Small intestine (tissue), 7 donors: ENCODE measurements around the gene SDS. TPM values are rescaled to one million over a fixed set of nuclear protein-coding genes. Genes with fewer than 3 reads are reported as not detected.

Source experiments
- DNase-seq, 2 donors: peaks; one replicate each; pipeline versions ENCODE4 v3.0.0 to v3.0.0-alpha.2; 2013
- FAIRE-seq: peaks from 2 replicates; lab custom pipeline; 2012; peaks lifted over from hg19 to GRCh38; lab: Jason Lieb, UNC
- H3K27ac ChIP-seq, 3 donors: one replicate each; pipeline ENCODE4 v1.5.1; 2013; ENCODE audit warnings: low read length in 2 of 3, mild to moderate bottlenecking in 2 of 3, control low read depth in 1 of 3, inconsistent platforms in 1 of 3, low read depth in 1 of 3, moderate library complexity in 1 of 3
- H3K27me3 ChIP-seq, 3 donors: one replicate each; pipeline ENCODE4 v1.6.1; 2013; ENCODE audit warnings: low read length in 3 of 3, inconsistent platforms in 1 of 3; ENCODE audit not compliant: control insufficient read depth in 3 of 3, insufficient read depth in 3 of 3
- H3K36me3 ChIP-seq, 3 donors: one replicate each; pipeline ENCODE4 v1.6.1; 2013; ENCODE audit warnings: low read length in 3 of 3, inconsistent platforms in 1 of 3, low read depth in 1 of 3, mild to moderate bottlenecking in 1 of 3, moderate library complexity in 1 of 3; ENCODE audit not compliant: control insufficient read depth in 3 of 3, insufficient read depth in 2 of 3
- H3K4me1 ChIP-seq, 3 donors: one replicate each; pipeline ENCODE4 v1.6.1; 2013; ENCODE audit warnings: low read length in 2 of 3, inconsistent platforms in 1 of 3, low read depth in 1 of 3, mild to moderate bottlenecking in 1 of 3, moderate library complexity in 1 of 3; ENCODE audit not compliant: control insufficient read depth in 3 of 3, insufficient read depth in 2 of 3
- H3K4me3 ChIP-seq, 3 donors: one replicate each; pipeline ENCODE4 v1.5.1; 2013; ENCODE audit warnings: low read length in 3 of 3, control low read depth in 1 of 3, inconsistent platforms in 1 of 3, low read depth in 1 of 3, mild to moderate bottlenecking in 1 of 3, moderate library complexity in 1 of 3
- H3K9me3 ChIP-seq, 2 donors: one replicate each; pipeline ENCODE4 v1.6.1; 2013; ENCODE audit warnings: low read depth in 1 of 2, low read length in 1 of 2; ENCODE audit not compliant: control insufficient read depth in 2 of 2, insufficient read depth in 1 of 2
- WGBS, 3 donors: extraction: QIAGEN DNeasy Blood & Tissue Kit; methylation state at CpG; one replicate each; pipeline ENCODE4 v1.1.7; 2013; 5-methylcytosine and 5-hydroxymethylcytosine counted together
- polyA plus RNA-seq, 4 donors: library from polyadenylated mRNA; stranded (reverse) in 3 of 4; unstranded in 1 of 4; fragments of 200-250 nt in 3 of 4; fragments of 120-200 nt in 1 of 4; gene quantifications; one replicate each; pipeline versions ENCODE4 v1.2.1 to v1.2.3, GENCODE V29; 2013
- donor health status: healthy with polysubstance abuse.
- donor health status: control.
- donor health status: control.
- donor health status: Bipolar disorder and iron deficiency.
- donor health status: healthy.

Gene SDS
- polyA plus RNA-seq, 4 donors: 0.46 to 3.8 (median 1.3) TPM; not detected in 1

GRCh38 chr12:113408756-113409298 lies 5.1 kb upstream of the SDS start:
- Histone ChIP-seq H3K27me3 (no peaks in the 10 kb centered on the region), H3K27ac (no peak overlapping the region), H3K36me3 (no peaks in the 10 kb centered on the region), H3K9me3 (no peaks in the 10 kb centered on the region), H3K4me1 (no peaks in the 10 kb centered on the region), H3K4me3 (no peak overlapping the region)
- FAIRE-seq (no peak), DNase-seq (no peak)
- WGBS, 3 donors: 84 to 89% (median 85%) methylated on average over 11 of the region's 11 CpGs

DNA sequence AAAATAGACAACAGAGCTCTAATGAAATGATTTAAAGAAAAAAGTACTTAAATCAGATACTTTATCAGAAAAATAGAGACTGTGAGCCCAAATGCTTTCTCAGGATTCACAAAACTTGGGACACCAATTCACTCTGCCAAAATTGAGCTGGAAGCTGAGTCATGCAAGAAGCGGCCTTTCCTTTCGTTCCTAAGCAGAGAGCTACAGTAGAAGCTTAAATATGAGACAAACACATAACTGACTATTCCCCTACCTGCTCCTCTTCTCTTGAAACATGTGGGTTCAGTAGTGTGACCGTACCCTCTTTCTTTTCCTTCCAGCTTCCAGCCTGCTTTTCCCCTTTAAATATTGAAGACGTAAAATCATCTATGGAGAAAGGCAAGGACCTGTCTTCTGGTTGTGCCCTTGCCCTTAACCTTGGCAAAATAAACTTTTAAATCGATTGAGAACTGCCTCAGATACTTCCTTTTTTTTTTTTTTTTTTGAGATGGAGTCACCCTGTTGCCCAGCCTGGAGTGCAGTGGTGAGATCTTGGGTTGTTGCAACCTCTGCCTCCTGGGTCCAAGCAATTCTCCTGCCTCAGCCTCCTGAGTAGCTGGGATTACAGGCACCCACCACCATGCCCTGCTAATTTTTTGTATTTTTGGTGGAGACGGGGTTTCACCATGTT lies 4.4 kb upstream of the SDS start:
- no peak overlapping the region for H3K4me3 ChIP-seq
- H3K27ac ChIP-seq: no peak overlapping the region
- H3K9me3 ChIP-seq: no peaks in the 10 kb centered on the region
- no peaks in the 10 kb centered on the region for H3K27me3 ChIP-seq
- DNase-seq: no peak
- no peaks in the 10 kb centered on the region for H3K36me3 ChIP-seq
- no peak for FAIRE-seq
- H3K4me1 ChIP-seq: no peaks in the 10 kb centered on the region
- WGBS, 3 donors: 73 to 82% (median 76%) methylated on average over 6 of the region's 6 CpGs

GRCh38 chr12:113405694-113406093 lies 2.0 kb upstream of the SDS start:
- no peaks in the 10 kb centered on the region for H3K4me1 ChIP-seq
- H3K27ac ChIP-seq: no peak overlapping the region

GRCh38 chr12:113402586-113403260 lies 964 bp downstream of the SDS start:
- WGBS, 3 donors: 90 to 93% (median 91%) methylated on average over 23 of the region's 23 CpGs
- FAIRE-seq: no peak
- Histone ChIP-seq H3K4me3 (no peak overlapping the region), H3K4me1 (no peaks in the 10 kb centered on the region), H3K9me3 (no peaks in the 10 kb centered on the region), H3K27me3 (no peaks in the 10 kb centered on the region), H3K27ac (no peak overlapping the region), H3K36me3 (no peaks in the 10 kb centered on the region)
- DNase-seq: no peak

More at GRCh38 chr12:113405694-113406093, 2.0 kb upstream of the SDS start:
- Histone ChIP-seq H3K36me3 (no peaks in the 10 kb centered on the region), H3K27me3 (no peaks in the 10 kb centered on the region), H3K9me3 (no peaks in the 10 kb centered on the region), H3K4me3 (no peak overlapping the region)
- FAIRE-seq (no peak), DNase-seq (no peak)
- 80 to 88% (median 86%) methylated on average over 3 of the region's 3 CpGs for WGBS, 3 donors

- FAIRE-seq: no peak
- H3K4me3 ChIP-seq: no peak overlapping the region
- WGBS, 3 donors: 62 to 70% (median 66%) methylated on average over 13 of the region's 13 CpGs
These were observed 2.4 kb downstream of the SDS start for GRCh38 chr12:113401066-113402000.

DNA sequence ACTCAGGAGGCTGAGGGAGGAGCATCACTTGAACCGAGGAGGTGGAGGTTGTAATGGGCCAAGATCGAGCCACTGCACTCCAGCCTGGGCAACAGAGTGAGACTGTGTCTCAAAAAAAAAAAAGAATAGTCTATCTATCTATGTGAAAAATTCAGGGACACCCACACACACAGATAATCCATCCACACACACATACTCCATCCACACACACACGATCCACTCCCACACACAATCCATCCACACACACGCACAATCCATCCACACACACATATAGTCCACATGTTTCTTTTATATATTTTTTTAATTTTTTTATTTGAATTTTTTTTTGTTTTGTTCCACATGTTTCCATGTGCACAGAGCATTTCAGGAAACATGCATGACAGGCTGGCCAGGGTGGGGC lies 3.3 kb downstream of the SDS start:
- no peaks in the 10 kb centered on the region for H3K4me1 ChIP-seq
- H3K27ac ChIP-seq: no peak overlapping the region
- no peak overlapping the region for H3K4me3 ChIP-seq
- no peaks in the 10 kb centered on the region for H3K27me3 ChIP-seq
- DNase-seq: no peak
- H3K36me3 ChIP-seq: no peaks in the 10 kb centered on the region
- FAIRE-seq: no peak
- H3K9me3 ChIP-seq: no peaks in the 10 kb centered on the region
- 70 to 86% (median 74%) methylated on average over 4 of the region's 4 CpGs for WGBS, 3 donors

More at GRCh38 chr12:113401066-113402000, 2.4 kb downstream of the SDS start:
- Histone ChIP-seq H3K4me1 (no peaks in the 10 kb centered on the region), H3K36me3 (no peaks in the 10 kb centered on the region), H3K27me3 (no peaks in the 10 kb centered on the region), H3K9me3 (no peaks in the 10 kb centered on the region), H3K27ac (no peak overlapping the region)
- no peak for DNase-seq

- H3K4me3 ChIP-seq: no peak overlapping the region
- WGBS, 3 donors: 79 to 86% (median 84%) methylated on average over 12 of the region's 12 CpGs
- no peaks in the 10 kb centered on the region for H3K36me3 ChIP-seq
- DNase-seq (no peak), FAIRE-seq (no peak)
- no peaks in the 10 kb centered on the region for H3K9me3 ChIP-seq
- no peaks in the 10 kb centered on the region for H3K4me1 ChIP-seq
- H3K27me3 ChIP-seq: no peaks in the 10 kb centered on the region
- no peak overlapping the region for H3K27ac ChIP-seq
These were observed 4.2 kb downstream of the SDS start for GRCh38 chr12:113399490-113399889.
